GM21723 (cell line): ENCODE measurements around the gene OLFM1.
"Not testable (repeated sequence)": the region's sequence is repeated elsewhere in the genome, so short reads cannot be mapped to it uniquely, and the experiment has no call there.

ENCODE experiments used
- ATAC-seq: cut with Tn5 transposase; IDR thresholded peaks from one replicate; pipeline ENCODE4 v1.9.1; 2021; ENCODE audit warnings: mild to moderate bottlenecking, moderate library complexity; ENCODE audit not compliant: unreplicated experiment

The OLFM1 gene

GRCh38 chr9:135105211-135105745 is 17.8 kb downstream of the OLFM1 start:
- ATAC-seq = no peak

GRCh38 chr9:135105938-135106491 is 18.5 kb downstream of the OLFM1 start:
- no peak for ATAC-seq

- ATAC-seq = no peak
Measured at GRCh38 chr9:135106551-135107270, 19.2 kb downstream of the OLFM1 start.

- no peak for ATAC-seq
Measured at GRCh38 chr9:135107581-135108235, 20.2 kb downstream of the OLFM1 start.

GRCh38 chr9:135108831-135109510 is 21.5 kb downstream of the OLFM1 start:
- no peak for ATAC-seq

- no peak for ATAC-seq
Measured at GRCh38 chr9:135109650-135110049, 22.2 kb downstream of the OLFM1 start.

GRCh38 chr9:135110416-135110815 is 22.9 kb downstream of the OLFM1 start:
- ATAC-seq = no peak

- not testable (repeated sequence) for ATAC-seq
Measured at GRCh38 chr9:135111600-135111999, 24.1 kb downstream of the OLFM1 start.

- ATAC-seq = no peak
Measured at GRCh38 chr9:135116371-135116770, 28.9 kb downstream of the OLFM1 start.

GRCh38 chr9:135116881-135117280 is 29.4 kb downstream of the OLFM1 start:
- no peak for ATAC-seq

GRCh38 chr9:135117281-135117680 is 29.8 kb downstream of the OLFM1 start:
- no peak for ATAC-seq

GRCh38 chr9:135119496-135120064 is 32.1 kb downstream of the OLFM1 start:
- no peak for ATAC-seq

- ATAC-seq = no peak
Measured at GRCh38 chr9:135120249-135120648, 32.8 kb downstream of the OLFM1 start.

GRCh38 chr9:135122316-135122715 is 34.8 kb downstream of the OLFM1 start:
- no peak for ATAC-seq

GRCh38 chr9:135123126-135123772 is 35.8 kb downstream of the OLFM1 start:
- no peak for ATAC-seq

- no peak for ATAC-seq
Measured at GRCh38 chr9:135123773-135124134, 36.3 kb downstream of the OLFM1 start.

- ATAC-seq = no peak
Measured at GRCh38 chr9:135126451-135127187, 39.2 kb downstream of the OLFM1 start.

GRCh38 chr9:135127718-135128670 is 40.5 kb downstream of the OLFM1 start:
- ATAC-seq = no peak
